BJ (cell line): ENCODE results near the gene SAXO1. TPM values are rescaled to one million over a fixed set of nuclear protein-coding genes. Genes with fewer than 3 reads are reported as not detected.

Experiments used
- CTCF ChIA-PET: fragments of 350-600 bp; formaldehyde crosslinking; extraction: SDS; loops from one replicate; lab custom pipeline; 2021; ENCODE audit warnings: antibody characterized with exemption, inconsistent platforms; lab: Yijun Ruan, JAX
- POLR2A ChIA-PET: fragments of 300-600 bp; sonication (Branson Sonifier 250); formaldehyde crosslinking; extraction: SDS; loops from one replicate; lab custom pipeline; 2021; ENCODE audit warnings: antibody characterized with exemption; lab: Charles Lee
- DNase-seq: peaks from one replicate; pipeline ENCODE4 v3.0.0-alpha.2; 2011; ENCODE audit warnings: low read depth
- H3K27me3 ChIP-seq: 2 replicates; pipeline ENCODE4 v1.6.0; 2011; ENCODE audit warnings: low read length; ENCODE audit not compliant: control insufficient read depth, insufficient read depth
- H3K36me3 ChIP-seq: 2 replicates; pipeline ENCODE4 v1.5.1; 2011; ENCODE audit warnings: low read length; ENCODE audit not compliant: control insufficient read depth, insufficient read depth
- H3K4me3 ChIP-seq: 2 replicates; pipeline ENCODE4 v1.5.1; 2011; ENCODE audit warnings: low read depth, mild to moderate bottlenecking, control low read depth, low read length
- polyA plus RNA-seq: library from polyadenylated mRNA; depleted of rRNA; stranded (reverse); fragments of >200 nt; gene quantifications from 2 replicates; pipeline ENCODE4 v1.2.3, GENCODE V29; 2011
- TF ChIP-seq, protein P1 (sequence below): IDR thresholded peaks from 2 replicates; pipeline ENCODE4 v1.5.1; 2011; ENCODE audit warnings: low read depth, mild to moderate bottlenecking, control low read depth, inconsistent platforms, low read length, moderate library complexity; ENCODE audit not compliant: insufficient read depth

The SAXO1 gene
- polyA plus RNA-seq, 1 experiment, result not detected

DNA sequence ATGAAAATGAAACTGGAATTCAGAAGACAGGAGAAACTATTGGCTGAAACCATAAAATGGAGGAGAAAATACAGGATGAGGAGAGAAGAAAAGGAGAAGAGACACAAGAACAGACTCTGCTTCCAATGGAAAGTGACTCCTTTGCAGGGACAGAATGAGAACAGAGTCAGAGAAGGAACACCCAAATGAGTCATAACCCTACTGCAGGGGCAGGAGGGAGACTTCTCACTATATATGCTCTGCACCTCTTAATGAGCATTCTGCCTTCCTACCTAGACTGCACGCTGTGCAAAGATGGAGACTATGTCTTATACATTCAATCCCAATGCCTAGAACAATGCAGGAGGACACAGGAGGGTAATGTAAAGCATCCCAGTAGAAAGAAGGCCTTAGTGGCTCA lies 2.1 kb downstream of the SAXO1 start:
- TF ChIP-seq, protein P1, sequence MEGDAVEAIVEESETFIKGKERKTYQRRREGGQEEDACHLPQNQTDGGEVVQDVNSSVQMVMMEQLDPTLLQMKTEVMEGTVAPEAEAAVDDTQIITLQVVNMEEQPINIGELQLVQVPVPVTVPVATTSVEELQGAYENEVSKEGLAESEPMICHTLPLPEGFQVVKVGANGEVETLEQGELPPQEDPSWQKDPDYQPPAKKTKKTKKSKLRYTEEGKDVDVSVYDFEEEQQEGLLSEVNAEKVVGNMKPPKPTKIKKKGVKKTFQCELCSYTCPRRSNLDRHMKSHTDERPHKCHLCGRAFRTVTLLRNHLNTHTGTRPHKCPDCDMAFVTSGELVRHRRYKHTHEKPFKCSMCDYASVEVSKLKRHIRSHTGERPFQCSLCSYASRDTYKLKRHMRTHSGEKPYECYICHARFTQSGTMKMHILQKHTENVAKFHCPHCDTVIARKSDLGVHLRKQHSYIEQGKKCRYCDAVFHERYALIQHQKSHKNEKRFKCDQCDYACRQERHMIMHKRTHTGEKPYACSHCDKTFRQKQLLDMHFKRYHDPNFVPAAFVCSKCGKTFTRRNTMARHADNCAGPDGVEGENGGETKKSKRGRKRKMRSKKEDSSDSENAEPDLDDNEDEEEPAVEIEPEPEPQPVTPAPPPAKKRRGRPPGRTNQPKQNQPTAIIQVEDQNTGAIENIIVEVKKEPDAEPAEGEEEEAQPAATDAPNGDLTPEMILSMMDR, result no peak
- Histone ChIP-seq H3K4me3 (no peak overlapping the region), H3K36me3 (no peaks in the 10 kb centered on the region), H3K27me3 (no peaks in the 10 kb centered on the region)
- DNase-seq, result no peak
- POLR2A ChIA-PET, result no interaction called here
- CTCF ChIA-PET, result interaction anchor here (0.8 kb wide), 1 partner anchor 12 kb away, joined by 3 read pairs; no protein-coding TSS in a partner anchor

GRCh38 chr9:19028835-19029451 lies 4.1 kb downstream of the SAXO1 start:
- TF ChIP-seq, protein P1, result peak; percentile 68
- Histone ChIP-seq H3K36me3 (no peaks in the 10 kb centered on the region), H3K4me3 (no peak overlapping the region), H3K27me3 (no peaks in the 10 kb centered on the region)
- POLR2A ChIA-PET, result no interaction called here
- CTCF ChIA-PET, result interaction anchor here (0.6 to 3.9 kb wide), 31 partner anchors 9 to 1217 kb away, joined by 3 to 30 read pairs (median 3); partner anchors contain the start of gene RRAGA
- no peak for DNase-seq

- ChIA-PET POLR2A (no interaction called here), CTCF (interaction anchor here (0.7 to 3.9 kb wide), 10 partner anchors 18 to 1216 kb away, joined by 3 to 30 read pairs (median 5); no protein-coding TSS in a partner anchor)
- TF ChIP-seq, protein P1, result no peak
- no peaks in the 10 kb centered on the region for H3K27me3 ChIP-seq
- H3K4me3 ChIP-seq, result no peak overlapping the region
- H3K36me3 ChIP-seq, result no peaks in the 10 kb centered on the region
- no peak for DNase-seq
These were observed 5.2 kb downstream of the SAXO1 start for GRCh38 chr9:19027825-19028224.

DNA sequence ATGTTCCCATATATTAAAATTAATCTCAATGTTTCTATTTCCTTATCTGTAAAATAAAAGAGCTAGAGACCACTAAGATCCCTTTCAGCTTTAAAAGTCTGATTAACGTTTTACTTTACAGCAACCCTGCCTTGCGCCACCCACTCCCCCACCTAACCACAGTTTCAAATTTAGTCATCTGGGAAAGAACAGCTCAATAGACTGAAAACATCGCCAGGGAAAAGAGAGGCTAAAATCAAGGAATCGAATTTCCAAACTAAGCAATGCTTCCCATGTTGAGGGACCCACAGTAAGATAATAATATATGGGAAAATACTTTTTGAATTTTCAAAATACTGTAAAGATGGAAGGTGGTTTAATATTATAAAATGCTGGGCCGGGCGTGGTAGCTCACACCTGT lies 6.6 kb downstream of the SAXO1 start:
- H3K27me3 ChIP-seq, result no peaks in the 10 kb centered on the region
- DNase-seq, result no peak
- ChIA-PET POLR2A (interaction anchor here (0.5 kb wide), 1 partner anchor 57 kb away, joined by 3 read pairs; no protein-coding TSS in a partner anchor), CTCF (interaction anchor here (0.7 to 3.9 kb wide), 7 partner anchors 13 to 1215 kb away, joined by 3 to 30 read pairs (median 4); no protein-coding TSS in a partner anchor)
- TF ChIP-seq, protein P1, result no peak
- no peak overlapping the region for H3K4me3 ChIP-seq
- no peaks in the 10 kb centered on the region for H3K36me3 ChIP-seq

DNA sequence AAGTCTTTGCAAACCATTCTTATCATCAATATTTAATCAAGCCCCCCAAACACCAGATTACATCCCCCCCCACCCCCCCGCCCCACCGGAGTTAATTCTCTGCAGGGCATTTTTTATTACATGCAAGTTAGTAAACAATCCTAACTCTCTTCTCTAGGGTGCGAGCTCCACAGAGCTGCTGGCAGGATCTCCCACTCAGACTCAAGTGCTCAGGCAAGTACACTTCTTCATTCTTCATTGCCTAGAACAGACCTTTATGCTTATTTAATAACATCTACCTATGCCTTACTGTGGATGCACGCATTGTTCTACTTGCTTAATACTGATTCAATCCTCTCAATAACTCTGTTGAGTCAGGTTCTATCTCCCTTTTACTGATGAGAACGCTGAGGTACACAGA lies 9.9 kb downstream of the SAXO1 start:
- CTCF ChIA-PET, result interaction anchor here (2.3 kb wide), 1 partner anchor 768 kb away, joined by 13 read pairs; no protein-coding TSS in a partner anchor
- POLR2A ChIA-PET, result no interaction called here
- TF ChIP-seq, protein P1, result no peak
- Histone ChIP-seq H3K4me3 (no peak overlapping the region), H3K36me3 (no peaks in the 10 kb centered on the region), H3K27me3 (no peaks in the 10 kb centered on the region)
- DNase-seq, result no peak
